ENCODE results near the gene FNDC3B. TPM values are rescaled to one million over a fixed set of nuclear protein-coding genes. Genes with fewer than 3 reads are reported as not detected.

The FNDC3B gene
- total RNA-seq, 2 donors from 2014 or later = 80.6 to 107 TPM

DNA sequence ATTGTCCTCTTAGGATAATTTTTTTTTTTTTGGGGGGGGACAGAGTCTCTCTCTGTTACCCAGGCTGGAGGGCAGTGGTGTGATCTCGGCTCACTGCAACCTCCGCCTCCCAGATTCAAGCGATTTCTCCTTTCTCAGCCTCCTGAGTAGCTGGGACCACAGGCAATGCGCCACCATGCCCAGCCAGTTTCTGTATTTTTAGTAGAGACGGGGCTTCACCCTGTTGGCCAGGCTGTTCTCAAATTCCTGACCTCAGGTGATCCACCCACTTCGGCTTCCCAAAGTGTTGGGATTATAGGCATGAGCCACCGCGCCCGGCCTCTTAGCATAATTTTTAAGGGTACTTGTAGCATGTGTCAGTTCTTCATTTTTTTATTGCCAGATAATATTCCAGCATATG, 122.6 kb downstream of the FNDC3B start:
- H3K9me3 Mint-ChIP-seq = no peaks in the 10 kb centered on the region

DNA sequence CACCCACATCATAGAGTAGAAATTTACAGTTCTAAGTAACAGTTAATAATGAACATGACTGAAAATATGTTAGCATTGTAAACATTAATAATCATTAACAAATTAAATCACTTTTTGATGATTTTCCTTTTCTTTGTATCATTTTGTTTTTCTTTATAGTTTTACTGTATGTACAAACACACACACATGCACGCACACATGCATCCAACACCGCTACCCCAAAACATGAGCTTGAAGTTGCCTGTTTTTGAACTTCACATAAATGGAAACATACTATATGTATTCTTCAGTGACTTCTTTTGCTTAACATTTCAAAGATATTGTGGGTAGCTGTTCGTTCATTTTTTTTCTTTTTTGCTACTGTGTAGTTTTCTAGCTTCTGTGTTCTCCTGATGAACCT, 123.9 kb downstream of the FNDC3B start:
- H3K27ac ChIP-seq (ENCODE audit: low read depth, low read length) = no peak overlapping the region
- H3K27ac Mint-ChIP-seq = no peak overlapping the region
- WGBS, 2 experiments (ENCODE audit: insufficient coverage in 1 of 2, insufficient read length in 1 of 2) = 97 to 100% methylated on average over 2 to 3 of the region's 3 CpGs
- no peaks in the 10 kb centered on the region for H3K4me1 ChIP-seq (ENCODE audit: control insufficient read depth, insufficient read depth, low read length)
- peaks cover 39% of the 10 kb centered on the region for H3K36me3 ChIP-seq (ENCODE audit: control insufficient read depth, insufficient read depth, low read length)
- no peak for DNase-seq
- no peak overlapping the region for H3K4me3 Mint-ChIP-seq
- no peaks in the 10 kb centered on the region for H3K9me3 ChIP-seq (ENCODE audit: control insufficient read depth, low read length)
- peaks cover 3% of the 10 kb centered on the region for H3K36me3 Mint-ChIP-seq (ENCODE audit: low read depth)
- H3K9ac ChIP-seq (ENCODE audit: extremely low read depth, low read length, poor library complexity, severe bottlenecking) = no peak overlapping the region
- TF ChIP-seq CTCF (conservative IDR thresholded peaks at IDR 0.05) = no peak
- peaks cover 10% of the 10 kb centered on the region for H3K4me1 Mint-ChIP-seq
- no peak overlapping the region for H3K4me3 ChIP-seq (ENCODE audit: low read length)
- H3K27me3 ChIP-seq (ENCODE audit: control insufficient read depth, insufficient read depth, low read length, poor library complexity, severe bottlenecking) = no peaks in the 10 kb centered on the region
- H3K27me3 Mint-ChIP-seq (ENCODE audit: insufficient read depth) = no peaks in the 10 kb centered on the region
- no peaks in the 10 kb centered on the region for H3K9me3 Mint-ChIP-seq

More for the DNA sequence above, 122.6 kb downstream of the FNDC3B start:
- H3K36me3 Mint-ChIP-seq (ENCODE audit: low read depth) = peaks cover 11% of the 10 kb centered on the region
- no peak overlapping the region for H3K4me3 Mint-ChIP-seq
- no peak overlapping the region for H3K9ac ChIP-seq (ENCODE audit: extremely low read depth, low read length, poor library complexity, severe bottlenecking)
- 94 to 97% methylated on average over 4 to 9 of the region's 9 CpGs for WGBS, 2 experiments (ENCODE audit: insufficient coverage in 1 of 2, insufficient read length in 1 of 2)
- H3K4me1 Mint-ChIP-seq = peaks cover 11% of the 10 kb centered on the region
- no peak for DNase-seq
- no peaks in the 10 kb centered on the region for H3K27me3 ChIP-seq (ENCODE audit: control insufficient read depth, insufficient read depth, low read length, poor library complexity, severe bottlenecking)
- no peaks in the 10 kb centered on the region for H3K4me1 ChIP-seq (ENCODE audit: control insufficient read depth, insufficient read depth, low read length)
- no peak for TF ChIP-seq CTCF (conservative IDR thresholded peaks at IDR 0.05)
- no peaks in the 10 kb centered on the region for H3K9me3 ChIP-seq (ENCODE audit: control insufficient read depth, low read length)
- H3K27me3 Mint-ChIP-seq (ENCODE audit: insufficient read depth) = no peaks in the 10 kb centered on the region
- H3K36me3 ChIP-seq (ENCODE audit: control insufficient read depth, insufficient read depth, low read length) = peaks cover 44% of the 10 kb centered on the region
- no peak overlapping the region for H3K27ac ChIP-seq (ENCODE audit: low read depth, low read length)
- H3K4me3 ChIP-seq (ENCODE audit: low read length) = no peak overlapping the region
- H3K27ac Mint-ChIP-seq = no peak overlapping the region

- Histone ChIP-seq H3K27me3 (ENCODE audit: control insufficient read depth, insufficient read depth, low read length, poor library complexity, severe bottlenecking) (no peaks in the 10 kb centered on the region), H3K4me3 (ENCODE audit: low read length) (no peak overlapping the region), H3K9me3 (ENCODE audit: control insufficient read depth, low read length) (no peaks in the 10 kb centered on the region), H3K36me3 (ENCODE audit: control insufficient read depth, insufficient read depth, low read length) (peaks cover 34% of the 10 kb centered on the region), H3K27ac (ENCODE audit: low read depth, low read length) (no peak overlapping the region), H3K4me1 (ENCODE audit: control insufficient read depth, insufficient read depth, low read length) (no peaks in the 10 kb centered on the region), H3K9ac (ENCODE audit: extremely low read depth, low read length, poor library complexity, severe bottlenecking) (no peak overlapping the region)
- Mint-ChIP-seq H3K27me3 (ENCODE audit: insufficient read depth) (no peaks in the 10 kb centered on the region), H3K4me1 (peaks cover 14% of the 10 kb centered on the region), H3K4me3 (no peak overlapping the region), H3K36me3 (ENCODE audit: low read depth) (peaks cover 5% of the 10 kb centered on the region), H3K9me3 (no peaks in the 10 kb centered on the region), H3K27ac (no peak overlapping the region)
- no peak for DNase-seq
- TF ChIP-seq CTCF (conservative IDR thresholded peaks at IDR 0.05) = no peak
- 65 to 81% methylated on average over 4 to 5 of the region's 6 CpGs for WGBS, 2 experiments (ENCODE audit: insufficient coverage in 1 of 2, insufficient read length in 1 of 2)
Observed at GRCh38 chr3:172164620-172165362, 125.4 kb downstream of the FNDC3B start.

Measured in endodermal cell (in vitro differentiated cells).